ENCODE measurements around the gene UST.

Gene UST

GRCh38 chr6:149071997-149072396 lies 325.2 kb downstream of the UST start:
- H3K27ac ChIP-seq (ENCODE audit: low read length): no peak overlapping the region
- peaks cover 17% of the 10 kb centered on the region for H3K36me3 ChIP-seq (ENCODE audit: control insufficient read depth, low read depth, low read length)
- no peaks in the 10 kb centered on the region for H3K27me3 ChIP-seq (ENCODE audit: control insufficient read depth, insufficient read depth, low read length)
- H3K9me3 ChIP-seq (ENCODE audit: control insufficient read depth, low read depth, low read length): no peaks in the 10 kb centered on the region
- H3K4me3 ChIP-seq (ENCODE audit: low read length): no peak overlapping the region
- H3K4me1 ChIP-seq (ENCODE audit: control insufficient read depth, low read depth, low read length): no peaks in the 10 kb centered on the region
- no peak overlapping the region for H3K9ac ChIP-seq (ENCODE audit: low read length)

DNA sequence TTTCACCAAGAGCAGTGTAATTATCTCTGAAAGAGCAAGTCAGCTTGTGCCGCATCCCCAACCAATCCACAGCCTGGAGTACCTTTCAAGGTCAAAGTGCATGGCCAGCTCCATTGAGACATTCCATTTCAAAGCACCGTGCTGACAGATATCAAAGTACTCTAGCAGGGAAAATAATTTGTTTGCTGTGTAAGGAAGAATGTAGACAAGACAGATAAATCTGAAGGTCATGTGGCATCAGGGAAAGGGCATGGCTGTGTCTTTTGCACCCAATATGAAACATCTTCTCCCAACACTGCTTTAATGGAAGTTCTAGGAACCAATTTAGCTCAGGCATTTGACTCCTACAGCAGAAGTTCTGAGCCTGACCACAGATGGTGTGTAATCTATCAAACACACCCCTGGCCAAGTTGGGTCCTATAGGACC lies 328.0 kb downstream of the UST start:
- Histone ChIP-seq H3K27ac (ENCODE audit: low read length) (no peak overlapping the region), H3K4me3 (ENCODE audit: low read length) (no peak overlapping the region), H3K27me3 (ENCODE audit: control insufficient read depth, insufficient read depth, low read length) (no peaks in the 10 kb centered on the region), H3K4me1 (ENCODE audit: control insufficient read depth, low read depth, low read length) (peaks cover 1% of the 10 kb centered on the region), H3K9ac (ENCODE audit: low read length) (no peak overlapping the region), H3K9me3 (ENCODE audit: control insufficient read depth, low read depth, low read length) (no peaks in the 10 kb centered on the region), H3K36me3 (ENCODE audit: control insufficient read depth, low read depth, low read length) (peaks cover 23% of the 10 kb centered on the region)

DNA sequence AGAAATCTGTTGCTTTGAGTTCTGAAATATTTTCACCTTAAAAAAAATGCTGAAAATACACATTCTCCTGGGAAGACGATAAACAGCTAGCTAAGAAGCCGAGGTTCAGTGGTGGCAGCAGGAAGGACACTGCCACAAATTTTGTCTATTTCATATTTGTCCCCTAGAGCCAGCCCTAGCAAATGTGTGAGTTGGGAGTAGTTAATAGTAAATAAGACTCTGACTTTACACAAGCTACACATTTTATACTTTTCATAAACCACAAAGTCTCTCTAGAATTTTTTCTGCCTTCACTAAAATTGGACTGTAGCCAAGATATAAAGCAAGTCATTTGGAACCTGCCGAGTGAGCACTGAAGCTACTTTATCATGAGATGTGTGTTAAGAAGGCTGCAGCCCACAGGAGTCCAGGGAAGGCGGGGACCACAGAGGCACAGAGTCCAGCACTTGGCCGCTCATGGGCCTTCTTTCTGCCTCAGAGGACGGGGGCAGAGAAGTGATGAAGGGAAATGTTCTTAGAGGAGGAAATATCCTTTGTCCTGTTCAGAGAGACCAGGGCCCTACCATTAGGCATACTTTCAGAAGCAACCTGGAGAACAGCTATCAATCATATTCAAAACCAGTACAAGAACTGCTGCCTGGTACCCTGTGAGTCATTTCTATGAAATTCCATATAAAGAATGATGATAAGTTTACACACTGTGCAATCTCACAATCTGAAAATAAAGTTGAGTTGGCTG lies 329.0 kb downstream of the UST start:
- Histone ChIP-seq H3K9ac (ENCODE audit: low read length) (no peak overlapping the region), H3K27ac (ENCODE audit: low read length) (no peak overlapping the region)

GRCh38 chr6:149076355-149076734 lies 329.5 kb downstream of the UST start:
- Histone ChIP-seq H3K36me3 (ENCODE audit: control insufficient read depth, low read depth, low read length) (peaks cover 23% of the 10 kb centered on the region), H3K9me3 (ENCODE audit: control insufficient read depth, low read depth, low read length) (no peaks in the 10 kb centered on the region), H3K27me3 (ENCODE audit: control insufficient read depth, insufficient read depth, low read length) (no peaks in the 10 kb centered on the region), H3K4me3 (ENCODE audit: low read length) (no peak overlapping the region), H3K27ac (ENCODE audit: low read length) (no peak overlapping the region), H3K4me1 (ENCODE audit: control insufficient read depth, low read depth, low read length) (peaks cover 2% of the 10 kb centered on the region), H3K9ac (ENCODE audit: low read length) (no peak overlapping the region)

More for the DNA sequence above, 329.0 kb downstream of the UST start:
- Histone ChIP-seq H3K9me3 (ENCODE audit: control insufficient read depth, low read depth, low read length) (no peaks in the 10 kb centered on the region), H3K27me3 (ENCODE audit: control insufficient read depth, insufficient read depth, low read length) (no peaks in the 10 kb centered on the region), H3K4me1 (ENCODE audit: control insufficient read depth, low read depth, low read length) (peaks cover 2% of the 10 kb centered on the region), H3K36me3 (ENCODE audit: control insufficient read depth, low read depth, low read length) (peaks cover 23% of the 10 kb centered on the region), H3K4me3 (ENCODE audit: low read length) (no peak overlapping the region)

DNA sequence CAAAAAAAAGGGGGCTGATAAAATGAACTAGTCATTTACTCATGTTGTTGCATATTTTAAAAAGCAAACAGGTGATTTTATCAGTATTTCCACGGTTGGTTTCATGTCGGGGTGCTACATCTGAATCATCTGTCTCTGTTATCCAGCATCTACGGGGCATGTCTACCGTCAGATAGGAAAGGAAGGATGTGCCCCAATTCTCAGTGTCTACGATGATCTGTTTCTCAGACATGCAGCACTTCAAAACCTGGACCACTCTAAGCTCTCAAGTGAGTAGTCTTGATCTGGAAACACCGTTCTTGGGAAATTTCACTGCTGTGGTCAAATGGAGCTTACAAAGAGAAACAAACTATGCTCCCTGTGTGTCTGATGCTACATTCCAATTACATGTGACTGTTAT lies 330.4 kb downstream of the UST start:
- peaks cover 23% of the 10 kb centered on the region for H3K36me3 ChIP-seq (ENCODE audit: control insufficient read depth, low read depth, low read length)
- H3K4me3 ChIP-seq (ENCODE audit: low read length): no peak overlapping the region
- H3K9me3 ChIP-seq (ENCODE audit: control insufficient read depth, low read depth, low read length): no peaks in the 10 kb centered on the region
- H3K27ac ChIP-seq (ENCODE audit: low read length): no peak overlapping the region
- no peaks in the 10 kb centered on the region for H3K27me3 ChIP-seq (ENCODE audit: control insufficient read depth, insufficient read depth, low read length)
- peaks cover 2% of the 10 kb centered on the region for H3K4me1 ChIP-seq (ENCODE audit: control insufficient read depth, low read depth, low read length)
- H3K9ac ChIP-seq (ENCODE audit: low read length): no peak overlapping the region

DNA sequence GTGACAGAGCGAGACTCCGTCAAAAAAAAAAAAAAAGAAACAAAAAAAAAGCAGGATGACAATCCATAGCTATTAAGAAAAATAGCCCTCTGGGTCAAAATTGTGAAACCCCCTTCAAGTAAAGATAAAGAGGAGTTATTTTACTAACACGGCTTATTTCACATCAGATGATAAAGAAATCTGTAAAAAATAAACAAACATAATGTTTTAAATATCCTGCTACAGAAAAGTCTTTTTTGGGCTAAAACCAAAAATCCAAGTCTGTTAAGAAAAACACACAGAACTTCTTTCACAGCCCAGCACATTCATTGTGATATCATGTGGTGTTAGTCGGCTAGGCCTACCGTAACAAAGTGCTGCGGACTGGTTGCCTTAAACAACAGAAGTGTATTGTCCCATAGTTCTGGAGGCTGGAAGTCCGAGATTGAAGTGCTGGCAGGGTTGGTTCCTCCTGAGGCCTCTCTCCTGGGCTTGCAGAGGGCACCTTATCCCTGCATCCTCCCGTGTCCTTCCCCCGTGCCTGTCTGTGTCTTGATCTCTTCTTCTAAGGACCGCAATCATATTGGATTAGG lies 331.5 kb downstream of the UST start:
- H3K27ac ChIP-seq (ENCODE audit: low read length): no peak overlapping the region
- H3K27me3 ChIP-seq (ENCODE audit: control insufficient read depth, insufficient read depth, low read length): no peaks in the 10 kb centered on the region
- no peak overlapping the region for H3K9ac ChIP-seq (ENCODE audit: low read length)
- H3K4me1 ChIP-seq (ENCODE audit: control insufficient read depth, low read depth, low read length): peaks cover 2% of the 10 kb centered on the region
- H3K9me3 ChIP-seq (ENCODE audit: control insufficient read depth, low read depth, low read length): no peaks in the 10 kb centered on the region
- H3K36me3 ChIP-seq (ENCODE audit: control insufficient read depth, low read depth, low read length): peaks cover 23% of the 10 kb centered on the region
- no peak overlapping the region for H3K4me3 ChIP-seq (ENCODE audit: low read length)

DNA sequence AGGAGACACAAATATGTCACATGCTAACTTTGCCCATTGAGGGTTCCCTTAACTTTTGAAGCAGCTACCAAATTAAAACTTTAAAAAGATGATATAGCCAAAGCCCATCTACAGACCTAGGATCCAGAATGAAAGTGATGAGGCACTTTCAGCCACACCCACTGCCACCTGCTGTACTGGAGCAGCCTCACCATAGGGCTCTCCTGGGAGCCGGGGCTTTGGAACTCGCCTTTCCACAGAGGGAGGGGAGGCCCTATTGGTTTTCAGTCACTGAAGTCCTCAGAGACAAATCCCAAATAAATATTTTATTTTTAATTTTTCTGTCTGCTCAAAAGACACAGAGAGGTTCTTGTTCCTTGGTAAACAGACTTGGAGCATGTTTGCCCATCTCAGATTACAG lies 332.6 kb downstream of the UST start:
- H3K9ac ChIP-seq (ENCODE audit: low read length): no peak overlapping the region
- H3K27ac ChIP-seq (ENCODE audit: low read length): no peak overlapping the region
- peaks cover 2% of the 10 kb centered on the region for H3K4me1 ChIP-seq (ENCODE audit: control insufficient read depth, low read depth, low read length)
- peaks cover 22% of the 10 kb centered on the region for H3K36me3 ChIP-seq (ENCODE audit: control insufficient read depth, low read depth, low read length)
- no peaks in the 10 kb centered on the region for H3K27me3 ChIP-seq (ENCODE audit: control insufficient read depth, insufficient read depth, low read length)
- no peaks in the 10 kb centered on the region for H3K9me3 ChIP-seq (ENCODE audit: control insufficient read depth, low read depth, low read length)
- H3K4me3 ChIP-seq (ENCODE audit: low read length): no peak overlapping the region

DNA sequence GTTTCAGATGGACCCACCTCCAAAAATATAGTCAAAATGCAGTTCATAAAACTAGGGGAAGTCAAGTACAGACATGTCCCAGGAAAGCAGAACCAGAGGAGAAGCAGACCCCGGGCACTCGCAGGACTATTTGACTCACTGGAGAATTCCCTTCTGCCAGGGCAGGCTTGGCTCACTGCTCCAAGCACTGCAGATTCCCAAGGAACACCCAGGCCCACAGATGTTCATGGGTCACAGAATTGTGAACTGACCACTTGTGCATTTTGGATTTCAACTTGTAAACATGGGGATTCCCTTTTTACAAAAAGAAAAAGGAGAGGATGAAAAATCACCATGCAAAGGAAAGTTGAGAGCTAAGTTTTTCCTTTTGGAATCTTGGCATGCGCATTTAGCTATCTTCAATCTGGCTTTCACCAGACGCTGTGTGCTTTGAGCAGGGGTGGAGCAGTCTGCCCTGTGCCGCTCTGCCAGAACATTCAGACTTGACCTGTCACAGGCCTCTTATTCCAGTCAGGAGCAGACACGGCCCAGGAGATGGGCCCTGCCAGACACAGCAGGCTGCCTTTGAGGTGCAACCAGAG lies 333.2 kb downstream of the UST start:
- Histone ChIP-seq H3K27me3 (ENCODE audit: control insufficient read depth, insufficient read depth, low read length) (no peaks in the 10 kb centered on the region), H3K4me3 (ENCODE audit: low read length) (no peak overlapping the region), H3K36me3 (ENCODE audit: control insufficient read depth, low read depth, low read length) (peaks cover 16% of the 10 kb centered on the region), H3K9me3 (ENCODE audit: control insufficient read depth, low read depth, low read length) (no peaks in the 10 kb centered on the region), H3K9ac (ENCODE audit: low read length) (no peak overlapping the region), H3K27ac (ENCODE audit: low read length) (no peak overlapping the region), H3K4me1 (ENCODE audit: control insufficient read depth, low read depth, low read length) (peaks cover 2% of the 10 kb centered on the region)

DNA sequence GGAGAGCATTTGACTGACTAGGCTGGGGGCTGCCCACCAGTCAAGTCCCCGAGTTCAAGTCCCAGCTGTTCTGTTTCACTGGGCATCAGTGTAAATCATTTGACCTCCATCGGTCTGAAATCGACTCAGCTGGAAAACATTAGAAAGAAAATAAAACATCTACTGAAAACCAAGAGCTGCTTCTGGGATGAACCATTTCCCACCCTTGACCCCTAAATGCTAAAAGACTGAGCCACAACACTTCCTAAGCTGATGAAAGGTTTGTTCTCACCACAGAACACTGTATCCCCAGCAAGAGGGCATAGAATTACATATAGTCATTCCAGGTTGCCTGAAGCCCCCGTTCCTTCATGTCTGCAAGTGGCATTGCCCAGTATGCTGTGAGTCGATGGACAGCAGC lies 333.7 kb downstream of the UST start:
- Histone ChIP-seq H3K9me3 (ENCODE audit: control insufficient read depth, low read depth, low read length) (no peaks in the 10 kb centered on the region), H3K4me1 (ENCODE audit: control insufficient read depth, low read depth, low read length) (peaks cover 2% of the 10 kb centered on the region), H3K4me3 (ENCODE audit: low read length) (no peak overlapping the region), H3K27ac (ENCODE audit: low read length) (no peak overlapping the region), H3K9ac (ENCODE audit: low read length) (no peak overlapping the region), H3K36me3 (ENCODE audit: control insufficient read depth, low read depth, low read length) (peaks cover 12% of the 10 kb centered on the region), H3K27me3 (ENCODE audit: control insufficient read depth, insufficient read depth, low read length) (no peaks in the 10 kb centered on the region)

DNA sequence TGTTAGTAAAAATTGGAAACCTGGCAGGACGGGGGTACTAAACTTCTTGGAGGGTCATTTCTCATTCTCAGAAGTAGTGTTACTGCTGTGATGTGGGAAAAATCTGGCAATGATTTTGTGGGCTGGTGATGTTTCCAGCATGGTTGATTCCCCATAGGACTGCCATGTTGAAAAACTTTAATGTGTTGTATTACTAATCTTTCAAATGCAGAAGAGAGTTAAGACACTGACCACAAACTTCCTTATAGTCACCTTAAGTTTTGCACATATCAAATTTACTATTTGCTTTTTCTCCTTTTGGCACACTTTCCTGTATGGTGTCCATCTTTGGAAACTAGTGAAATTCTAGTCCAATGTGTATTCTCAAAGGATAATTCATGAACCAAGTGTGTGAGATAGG lies 334.5 kb downstream of the UST start:
- Histone ChIP-seq H3K27ac (ENCODE audit: low read length) (no peak overlapping the region), H3K9ac (ENCODE audit: low read length) (no peak overlapping the region), H3K4me3 (ENCODE audit: low read length) (no peak overlapping the region), H3K36me3 (ENCODE audit: control insufficient read depth, low read depth, low read length) (peaks cover 9% of the 10 kb centered on the region), H3K27me3 (ENCODE audit: control insufficient read depth, insufficient read depth, low read length) (no peaks in the 10 kb centered on the region), H3K9me3 (ENCODE audit: control insufficient read depth, low read depth, low read length) (no peaks in the 10 kb centered on the region), H3K4me1 (ENCODE audit: control insufficient read depth, low read depth, low read length) (peaks cover 2% of the 10 kb centered on the region)

GRCh38 chr6:149082320-149082719 lies 335.5 kb downstream of the UST start:
- no peaks in the 10 kb centered on the region for H3K9me3 ChIP-seq (ENCODE audit: control insufficient read depth, low read depth, low read length)
- H3K4me1 ChIP-seq (ENCODE audit: control insufficient read depth, low read depth, low read length): peaks cover 2% of the 10 kb centered on the region
- no peak overlapping the region for H3K9ac ChIP-seq (ENCODE audit: low read length)
- no peaks in the 10 kb centered on the region for H3K27me3 ChIP-seq (ENCODE audit: control insufficient read depth, insufficient read depth, low read length)
- H3K4me3 ChIP-seq (ENCODE audit: low read length): no peak overlapping the region
- H3K27ac ChIP-seq (ENCODE audit: low read length): no peak overlapping the region
- H3K36me3 ChIP-seq (ENCODE audit: control insufficient read depth, low read depth, low read length): peaks cover 3% of the 10 kb centered on the region

GRCh38 chr6:149084026-149084425 lies 337.2 kb downstream of the UST start:
- H3K27me3 ChIP-seq (ENCODE audit: control insufficient read depth, insufficient read depth, low read length): no peaks in the 10 kb centered on the region

More at GRCh38 chr6:149084026-149084425, 337.2 kb downstream of the UST start:
- peaks cover 2% of the 10 kb centered on the region for H3K4me1 ChIP-seq (ENCODE audit: control insufficient read depth, low read depth, low read length)
- no peak overlapping the region for H3K27ac ChIP-seq (ENCODE audit: low read length)
- no peaks in the 10 kb centered on the region for H3K9me3 ChIP-seq (ENCODE audit: control insufficient read depth, low read depth, low read length)
- no peaks in the 10 kb centered on the region for H3K36me3 ChIP-seq (ENCODE audit: control insufficient read depth, low read depth, low read length)
- H3K9ac ChIP-seq (ENCODE audit: low read length): no peak overlapping the region
- no peak overlapping the region for H3K4me3 ChIP-seq (ENCODE audit: low read length)

All from iPS-18a (cell line).